Amygdala (tissue), 56 donors: ENCODE results near the gene CHST14.

Experiments
- DNase-seq, 56 donors: peaks; one replicate each; lab custom pipeline; 2025; lab: John Stamatoyannopoulos, UW

CHST14 gene

DNA sequence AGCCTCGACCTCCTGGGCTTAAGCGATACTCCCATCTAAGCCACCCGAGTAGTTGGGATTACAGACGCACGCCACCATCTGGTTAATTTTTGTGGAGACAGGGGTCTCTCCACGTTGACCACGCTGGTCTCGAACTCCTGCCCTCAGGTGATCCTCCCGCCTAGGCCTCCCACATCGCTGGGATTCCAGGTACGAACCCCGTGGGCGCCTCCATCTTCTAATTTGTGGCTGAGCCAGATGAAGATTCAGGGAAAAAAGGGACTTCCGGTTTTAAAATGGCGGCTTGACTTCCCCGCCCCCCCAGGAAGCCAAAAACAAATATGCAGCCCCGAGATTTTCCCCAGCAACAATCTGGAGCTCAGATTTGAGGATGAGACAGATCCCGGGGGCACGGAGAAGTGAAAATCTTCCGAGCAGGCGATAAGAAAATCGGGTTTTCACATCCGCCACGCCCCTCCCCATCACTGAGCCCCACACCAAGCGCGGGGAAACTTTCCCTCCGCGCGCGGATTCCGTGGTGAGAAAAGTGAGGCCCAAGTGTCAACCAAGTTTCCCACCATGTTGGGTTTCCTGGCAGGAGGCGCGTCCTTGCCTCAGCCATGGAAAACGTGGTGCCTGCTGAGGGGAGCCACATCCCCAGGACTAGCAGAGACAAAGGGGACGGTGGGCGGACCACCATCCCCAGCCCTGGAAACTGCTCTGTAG lies 15.4 kb downstream of the CHST14 start:
- DNase-seq: no peak

DNA sequence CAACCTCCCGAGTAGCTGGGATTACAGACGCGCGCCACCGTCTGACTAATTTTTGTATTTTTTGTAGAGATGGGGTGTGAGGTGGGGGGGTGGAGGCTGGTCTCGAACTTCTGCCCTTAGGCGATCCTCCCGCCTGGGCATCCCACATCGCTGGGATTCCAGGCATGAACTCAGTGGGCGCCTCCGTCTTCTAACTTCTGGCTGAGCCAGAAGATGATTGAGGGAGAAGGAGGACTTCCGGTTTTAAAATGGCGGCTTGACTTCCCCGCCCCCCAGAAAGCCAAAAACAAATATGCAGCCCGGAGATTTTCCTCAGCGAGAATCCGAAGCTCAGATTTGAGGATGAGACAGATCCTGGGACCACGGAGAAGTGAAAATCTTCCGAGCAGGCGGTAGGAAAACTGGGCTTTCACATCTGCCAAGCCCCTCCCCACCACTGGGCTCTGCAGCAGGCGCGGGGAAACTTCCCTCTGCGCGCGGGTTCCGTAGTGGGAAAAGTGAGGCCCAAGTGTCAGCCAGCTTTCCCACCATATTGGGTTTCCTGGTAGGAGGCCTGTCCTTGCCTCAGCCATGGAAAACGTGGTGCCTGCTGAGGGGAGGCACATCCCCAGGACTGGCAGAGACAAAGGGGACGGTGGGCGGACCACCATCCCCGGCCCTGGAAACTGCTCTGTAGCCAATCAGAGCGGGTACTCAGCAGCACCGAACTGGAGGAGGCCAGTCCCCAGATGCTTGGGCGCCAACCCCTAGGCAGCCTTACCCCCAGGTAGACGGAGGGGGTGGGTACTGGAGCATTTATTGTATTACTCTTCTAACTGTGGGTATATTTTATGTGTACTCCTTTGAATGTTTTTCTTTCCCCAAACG lies 17.3 kb downstream of the CHST14 start:
- DNase-seq: no peak

- no peak for DNase-seq
Observed at GRCh38 chr15:40489274-40490175, 18.7 kb downstream of the CHST14 start.

DNA sequence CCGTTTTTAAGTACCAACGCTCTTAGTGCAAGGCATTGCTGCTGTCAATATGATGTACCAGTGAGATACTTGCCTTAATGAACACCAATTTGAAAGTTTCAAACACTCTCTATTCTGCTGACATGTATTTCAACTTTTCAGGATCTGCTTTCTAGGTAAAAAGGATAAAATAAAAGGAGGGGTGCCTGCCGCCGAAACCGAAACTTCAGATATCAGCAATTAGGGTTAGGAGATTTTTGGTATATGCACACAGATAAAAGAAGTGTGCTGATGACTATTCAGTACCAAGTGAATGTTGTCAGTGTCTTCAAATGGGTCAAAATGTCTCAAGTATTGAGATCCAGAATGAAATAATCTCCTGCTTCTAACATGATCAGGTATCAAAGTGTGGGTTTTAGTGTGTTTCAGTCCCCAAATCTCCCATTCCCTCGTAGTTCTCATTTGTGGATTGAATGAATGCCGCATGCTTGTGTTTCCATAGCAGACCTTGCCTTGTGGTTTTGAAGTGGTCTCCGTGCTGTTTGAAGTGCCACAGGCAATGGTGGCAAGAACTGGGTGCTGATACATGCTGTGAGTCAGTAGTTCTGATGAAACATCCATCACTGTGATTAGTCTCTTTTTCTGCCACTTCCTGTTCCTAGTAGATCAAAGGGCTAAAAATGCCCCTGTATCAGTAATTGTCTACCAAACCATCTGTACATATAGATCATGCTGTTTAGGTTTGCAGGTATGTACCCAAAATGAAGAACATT lies 22.5 kb downstream of the CHST14 start:
- DNase-seq: no peak

- DNase-seq: no peak
Observed at GRCh38 chr15:40495516-40495915, 24.7 kb downstream of the CHST14 start.

- no peak for DNase-seq
Observed at GRCh38 chr15:40498418-40498817, 27.6 kb downstream of the CHST14 start.

DNA sequence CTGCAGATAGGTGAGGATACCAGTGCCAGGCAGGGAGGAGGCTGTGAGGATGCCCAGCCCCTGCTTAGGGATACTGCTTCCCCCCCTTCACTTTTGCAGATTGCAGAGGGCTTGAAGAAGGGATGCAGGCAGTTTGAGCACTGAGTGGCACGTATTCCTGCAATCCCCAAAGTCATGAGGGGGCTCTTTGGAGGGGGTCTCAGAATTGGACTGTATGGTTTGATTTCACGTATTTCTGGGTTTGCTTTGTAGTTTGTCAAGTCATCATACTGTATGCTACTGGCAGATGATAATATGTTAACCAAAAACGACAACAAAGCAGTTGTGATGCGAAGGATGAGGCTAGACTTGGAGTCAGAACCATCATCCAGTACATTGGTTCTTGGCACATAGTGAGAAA lies 28.1 kb downstream of the CHST14 start:
- DNase-seq: no peak

- DNase-seq: no peak
Observed at GRCh38 chr15:40499931-40500330, 29.1 kb downstream of the CHST14 start.

GRCh38 chr15:40500568-40501330 lies 30.0 kb downstream of the CHST14 start:
- no peak for DNase-seq

GRCh38 chr15:40501487-40501886 lies 30.7 kb downstream of the CHST14 start:
- no peak for DNase-seq

DNA sequence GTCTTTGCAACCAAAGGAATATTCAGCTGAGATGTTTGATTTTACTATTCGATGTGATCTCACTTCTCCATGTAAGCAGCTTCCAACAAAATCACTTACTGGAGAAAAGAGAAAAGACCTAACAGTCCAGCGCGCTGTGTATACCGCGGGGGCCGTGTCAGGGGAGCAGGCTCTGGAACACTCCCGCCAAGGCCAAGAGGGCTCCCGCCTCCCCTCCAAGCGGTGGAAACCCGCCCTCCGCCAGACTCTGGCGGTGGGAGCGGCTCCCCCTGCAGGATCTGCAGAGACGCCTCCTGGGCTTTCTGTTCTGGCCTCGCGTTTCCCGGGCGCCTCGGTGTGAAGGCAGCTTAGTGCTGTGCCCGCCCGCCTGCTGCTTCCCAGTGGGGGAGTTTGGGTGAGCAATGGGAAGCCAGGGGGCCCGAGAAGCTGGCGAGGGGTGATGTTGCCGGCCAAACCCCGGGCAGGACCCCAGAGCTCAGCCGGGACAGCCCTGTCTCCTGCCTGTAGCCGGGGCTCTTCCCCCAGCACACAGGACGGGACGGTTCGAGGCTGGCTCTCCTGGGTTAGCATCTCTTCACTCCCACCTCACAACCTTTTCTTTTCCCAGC lies 36.3 kb downstream of the CHST14 start:
- peak in 50 of 56 donors; percentile 5 to 74 (median 40) for DNase-seq

DNA sequence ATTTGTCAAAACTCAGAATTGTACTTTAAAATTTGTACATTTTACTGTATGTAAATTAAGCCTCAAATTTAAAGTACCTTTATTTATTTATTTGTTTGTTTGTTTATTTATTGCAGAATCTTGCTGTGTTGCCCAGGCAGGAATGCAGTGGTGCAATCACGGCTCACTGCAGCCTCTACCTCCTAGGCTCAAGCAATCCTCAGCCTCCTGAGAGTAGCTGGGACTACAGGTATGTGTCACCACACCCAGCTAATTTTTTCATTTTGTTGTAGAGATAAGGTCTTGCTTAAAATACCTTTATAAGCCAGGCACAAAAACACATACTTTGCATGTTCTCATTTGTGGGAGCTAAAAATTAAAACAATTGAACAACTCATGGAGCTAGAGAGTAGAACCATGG lies 37.4 kb downstream of the CHST14 start:
- no peak for DNase-seq

DNA sequence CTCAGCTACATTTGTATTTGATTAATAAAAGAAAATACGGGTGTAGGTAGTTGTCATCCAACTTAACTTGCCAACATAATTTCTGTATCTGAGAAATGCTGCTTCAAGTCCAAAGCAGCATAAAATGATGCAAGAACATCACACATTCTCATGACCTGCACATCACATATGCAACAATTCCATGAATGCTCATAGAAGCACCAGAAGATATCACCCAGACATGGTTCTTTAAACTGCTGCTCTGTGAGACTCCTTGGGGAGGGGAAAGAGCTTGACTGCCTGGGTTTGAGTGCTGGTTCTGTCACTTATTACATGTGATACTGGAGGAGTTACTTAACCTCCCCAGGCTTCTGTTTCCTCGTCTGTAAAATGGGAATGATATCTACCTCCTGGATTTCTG lies 39.4 kb downstream of the CHST14 start:
- no peak for DNase-seq

- DNase-seq: no peak
Observed at GRCh38 chr15:40511093-40511471, 40.3 kb downstream of the CHST14 start.

DNA sequence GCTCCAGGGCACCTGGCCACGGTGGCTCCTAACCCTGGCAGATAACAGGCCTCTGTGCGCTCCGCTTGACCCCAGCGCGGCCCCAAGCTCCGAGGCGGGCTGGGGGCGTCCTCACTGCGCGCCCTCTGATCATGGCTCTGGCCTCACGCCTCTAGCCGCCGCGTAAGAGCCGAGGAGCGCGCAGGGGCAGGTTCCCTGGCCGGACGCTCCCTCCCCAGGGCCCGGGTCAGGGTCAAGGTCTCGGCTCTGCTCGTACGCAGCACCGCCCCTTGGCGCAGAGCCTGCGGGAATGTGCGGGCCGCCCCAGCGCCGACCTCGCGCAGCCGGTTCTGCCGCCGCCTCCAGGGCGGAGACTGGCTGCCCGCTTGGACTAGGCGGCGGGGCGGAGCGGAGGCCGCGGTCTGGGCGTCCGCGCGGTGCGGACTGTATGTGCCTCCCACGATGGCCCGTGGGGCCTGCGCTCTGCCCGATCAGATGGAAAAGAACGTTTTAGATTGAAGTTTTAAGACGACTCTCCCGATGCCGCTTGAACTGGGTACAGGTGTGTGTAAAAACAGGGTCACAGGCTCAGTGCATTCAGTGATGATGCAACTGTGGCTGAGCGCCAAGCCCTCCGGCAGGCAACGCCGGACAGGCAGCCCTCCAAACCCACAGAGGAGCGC lies 40.8 kb downstream of the CHST14 start:
- peak in 22 of 56 donors; percentile 3 to 52 (median 18) for DNase-seq

GRCh38 chr15:40512440-40512839 lies 41.7 kb downstream of the CHST14 start:
- DNase-seq: no peak

DNA sequence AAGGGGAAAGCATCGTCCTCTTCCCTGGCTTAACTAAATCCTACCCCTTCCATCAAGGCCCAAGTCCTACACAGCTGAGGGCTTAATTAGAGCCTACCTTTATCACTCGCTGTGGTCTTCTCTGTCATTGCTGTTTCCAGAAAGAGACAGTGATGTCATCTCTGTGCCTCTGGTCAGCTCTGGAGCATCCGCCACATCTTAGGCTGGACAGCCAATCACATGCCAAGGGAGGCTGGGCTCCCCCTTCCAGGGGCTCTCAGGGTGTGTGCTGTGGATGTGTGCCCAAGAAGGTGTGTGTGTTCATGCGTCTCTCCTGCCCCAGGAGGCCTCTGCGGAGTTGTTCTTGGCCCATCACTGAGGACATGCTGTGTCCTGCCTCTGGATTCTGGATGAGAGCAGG lies 42.8 kb downstream of the CHST14 start:
- no peak for DNase-seq

GRCh38 chr15:40516322-40516721 lies 45.5 kb downstream of the CHST14 start:
- no peak for DNase-seq
